Measurements from ENCODE around the gene CR2. TPM values are rescaled to one million over a fixed set of nuclear protein-coding genes. Genes with fewer than 3 reads are reported as not detected.
"Not testable (repeated sequence)": the region's sequence is repeated elsewhere in the genome, so short reads cannot be mapped to it uniquely, and the experiment has no call there.

Gene CR2
- total RNA-seq, 1 donor from 2014 or later: not detected

GRCh38 chr1:207504438-207504837 lies 50.3 kb downstream of the CR2 start:
- DNase-seq: no peak

GRCh38 chr1:207510444-207510843 lies 56.3 kb downstream of the CR2 start:
- DNase-seq: no peak

GRCh38 chr1:207514890-207515289 lies 60.8 kb downstream of the CR2 start:
- no peak for DNase-seq

GRCh38 chr1:207516729-207517128 lies 62.6 kb downstream of the CR2 start:
- no peak for DNase-seq

GRCh38 chr1:207518608-207519236 lies 64.6 kb downstream of the CR2 start:
- no peak for DNase-seq

GRCh38 chr1:207519505-207520399 lies 65.6 kb downstream of the CR2 start:
- peak; percentile 13 for DNase-seq

GRCh38 chr1:207520400-207521345 lies 66.5 kb downstream of the CR2 start:
- DNase-seq: not testable (repeated sequence)

GRCh38 chr1:207525239-207525638 lies 71.1 kb downstream of the CR2 start:
- DNase-seq: not testable (repeated sequence)

GRCh38 chr1:207528401-207528800 lies 74.3 kb downstream of the CR2 start:
- DNase-seq: not testable (repeated sequence)

- DNase-seq: not testable (repeated sequence)
Observed at GRCh38 chr1:207536263-207536662, 82.1 kb downstream of the CR2 start.

Other genes starting within 250 kb of the CR2 start
- gene CD55, start 132.7 kb upstream of the CR2 start, total RNA-seq: 30.6 TPM
- gene CR1, start 41.8 kb downstream of the CR2 start, total RNA-seq: 1.5 TPM
- gene CR1L, start 190.8 kb downstream of the CR2 start, total RNA-seq: not detected